Activated CD4-positive, alpha-beta T cell treated with anti-CD3 and anti-CD28 coated beads for 48 hours (primary cell): ENCODE data around the gene HCRTR1.

Experiments
- DNase-seq: peaks from one replicate; pipeline ENCODE4 v3.0.0-alpha.2; 2020

Gene HCRTR1

DNA sequence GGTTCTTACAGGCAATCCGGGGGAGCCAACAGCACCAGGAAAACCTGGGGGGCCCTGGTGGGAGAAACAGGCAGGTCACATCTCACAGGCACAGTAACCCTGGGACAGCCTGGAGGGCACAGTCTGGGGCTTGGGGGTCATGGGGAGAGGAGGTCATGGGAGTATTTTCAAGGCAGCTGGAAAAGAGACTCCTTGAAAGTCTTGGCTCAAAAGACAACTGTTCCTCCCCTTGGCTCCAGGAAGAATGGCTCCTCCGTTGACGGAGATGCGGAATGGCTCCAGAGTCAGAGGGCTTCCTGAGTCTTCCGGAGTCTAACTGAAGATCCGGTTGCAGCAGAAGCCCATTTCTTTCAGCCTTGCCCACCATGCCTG, 53.1 kb downstream of the HCRTR1 start:
- no peak for DNase-seq

DNA sequence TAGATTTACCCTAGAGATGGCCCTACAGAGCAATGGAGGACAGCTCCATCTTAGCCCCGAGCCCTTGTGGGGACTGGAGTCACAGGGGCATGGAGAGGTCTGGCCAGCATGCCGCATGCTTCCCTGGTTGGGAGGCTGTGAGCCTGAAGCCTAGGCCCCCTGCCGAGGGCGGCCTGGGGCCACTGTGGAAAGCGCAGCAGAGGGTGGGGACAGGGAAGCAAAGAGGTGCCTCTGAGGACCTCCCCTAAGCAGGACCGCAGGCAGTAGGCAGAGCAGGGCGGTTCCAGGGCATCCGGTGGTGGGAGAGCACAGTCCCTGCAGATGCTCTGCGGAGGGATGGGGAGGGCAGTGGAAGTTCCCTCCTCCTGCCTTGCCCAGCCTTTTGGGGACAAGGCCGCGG, 53.7 kb downstream of the HCRTR1 start:
- DNase-seq, result no peak

DNA sequence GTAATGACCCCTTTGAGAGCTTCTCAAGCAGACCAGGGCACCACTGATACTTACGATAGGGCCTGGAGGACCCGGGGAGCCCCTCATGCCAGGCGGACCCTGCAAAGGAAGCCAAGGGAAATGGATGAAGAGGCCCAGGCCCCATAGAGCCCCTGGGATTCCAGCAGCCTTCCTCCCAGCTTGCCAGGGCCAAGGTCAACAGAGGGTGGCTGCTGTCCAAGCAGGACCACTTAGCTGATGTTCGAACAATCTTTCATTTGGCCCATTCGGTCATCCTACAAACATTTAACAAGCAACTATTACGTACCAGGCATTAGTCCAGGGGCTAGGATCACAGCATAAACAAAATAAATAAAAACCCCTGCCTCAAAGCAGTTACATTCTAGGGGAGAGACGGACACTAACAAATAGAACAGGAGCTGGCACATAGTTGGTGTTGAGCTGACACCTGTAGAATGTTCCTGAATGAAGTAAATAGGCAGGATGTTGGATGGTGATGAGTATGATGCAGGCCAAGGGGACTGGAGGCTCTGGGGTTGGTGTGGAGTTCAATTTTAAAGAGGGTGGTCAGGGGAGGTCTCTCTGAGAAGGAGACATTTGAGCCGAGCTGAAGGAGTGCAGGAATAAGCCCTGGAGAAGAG, 54.2 kb downstream of the HCRTR1 start:
- no peak for DNase-seq

DNA sequence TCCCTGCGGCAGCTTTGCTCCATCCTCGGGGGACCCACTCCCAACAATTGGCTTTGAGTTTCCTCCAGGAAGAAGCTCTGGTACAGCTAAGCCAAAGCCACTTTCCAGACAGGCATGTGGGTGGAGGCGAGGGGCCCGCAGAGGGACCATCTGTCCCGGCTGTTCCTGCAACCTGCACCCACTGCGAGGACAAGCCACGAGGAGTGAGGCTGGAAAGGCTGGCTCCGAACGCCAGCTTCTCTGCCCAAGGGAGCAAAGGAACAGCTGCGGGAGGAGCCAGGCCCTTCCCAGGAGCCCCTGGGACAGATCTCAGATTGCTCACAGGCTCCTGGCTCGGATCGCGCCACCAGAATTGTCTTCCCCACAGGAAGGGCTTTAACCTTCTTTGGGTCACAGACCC, 55.5 kb downstream of the HCRTR1 start:
- no peak for DNase-seq

DNA sequence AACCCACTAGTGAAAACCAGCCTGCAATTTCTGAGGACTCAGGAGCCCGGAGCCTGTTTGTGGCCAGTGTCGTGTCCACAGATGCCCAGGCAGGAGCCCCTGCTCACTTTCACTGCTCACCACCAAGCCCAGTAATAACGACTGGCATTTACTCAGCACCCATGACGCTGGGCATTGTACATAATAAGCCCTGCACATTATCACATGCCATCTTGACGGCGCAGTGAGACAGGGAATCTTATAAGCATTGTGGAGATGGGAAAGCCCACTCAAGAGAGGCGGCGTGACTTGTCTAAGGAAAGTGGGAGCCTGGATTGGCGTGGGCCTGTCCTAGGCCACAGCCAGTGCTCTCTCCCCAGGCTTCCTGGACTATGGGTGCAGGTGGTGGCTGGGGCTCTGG, 55.9 kb downstream of the HCRTR1 start:
- no peak for DNase-seq

DNA sequence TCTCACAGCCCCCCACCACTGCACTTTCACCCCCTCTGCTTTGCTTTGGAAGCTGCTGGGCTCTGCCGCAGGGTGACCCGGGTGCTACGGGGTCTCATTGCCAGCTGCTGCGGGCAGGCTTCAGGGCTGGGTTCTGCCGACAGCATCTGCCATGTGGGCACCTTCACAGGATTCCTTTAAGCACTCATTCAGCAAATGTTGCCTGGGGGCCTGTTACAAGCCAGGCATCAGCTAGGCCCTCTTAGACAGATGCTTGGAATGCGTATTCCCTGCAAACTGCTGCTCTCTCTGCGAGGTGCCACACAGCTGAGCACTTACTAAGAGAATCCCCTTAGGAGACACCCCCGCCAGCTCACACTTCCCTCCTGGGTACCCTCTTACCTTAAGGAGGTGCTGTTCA, 57.1 kb downstream of the HCRTR1 start:
- no peak for DNase-seq

DNA sequence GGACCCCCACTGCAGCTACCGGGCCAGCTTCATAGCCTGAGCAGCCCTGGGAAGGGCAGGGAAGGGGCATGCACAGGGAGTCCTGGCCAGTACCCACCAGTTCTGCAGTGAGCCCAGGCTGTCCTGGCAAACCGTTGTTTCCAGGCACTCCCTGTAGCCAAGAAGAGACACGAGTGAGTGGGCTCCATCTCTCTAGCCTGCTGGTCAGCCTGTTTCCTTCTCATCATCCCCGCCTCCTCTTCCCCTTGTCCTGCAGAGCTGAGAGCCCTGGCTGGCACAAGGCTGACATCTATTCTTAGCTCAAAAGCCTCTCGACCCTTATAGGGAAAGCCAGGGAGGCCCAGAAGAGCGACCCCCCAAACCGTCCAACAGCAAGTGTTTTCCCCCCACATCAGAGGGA, 57.7 kb downstream of the HCRTR1 start:
- DNase-seq, result no peak

DNA sequence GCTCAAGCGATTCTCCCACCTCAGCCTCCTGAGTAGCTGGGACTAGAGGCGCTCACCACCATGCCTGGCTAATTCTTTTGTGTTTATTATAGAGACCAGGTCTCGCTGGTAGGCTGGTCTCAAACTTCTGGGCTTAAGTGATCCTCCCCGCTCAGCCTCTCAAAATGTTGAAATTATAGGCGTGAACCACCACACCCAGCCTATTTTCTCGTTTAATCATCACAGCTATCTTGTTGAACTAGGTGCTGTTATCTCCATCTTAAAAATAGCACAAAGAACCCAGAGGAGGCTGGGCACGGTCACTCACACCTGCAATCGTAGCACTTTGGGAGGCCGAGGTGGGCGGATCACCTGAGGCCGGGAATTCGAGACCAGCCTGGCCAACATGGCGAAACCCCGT, 58.3 kb downstream of the HCRTR1 start:
- no peak for DNase-seq
